Spleen (tissue), 11 donors: ENCODE measurements around the gene RYR3. TPM values are rescaled to one million over a fixed set of nuclear protein-coding genes. Genes with fewer than 3 reads are reported as not detected.

Experiments
- DNase-seq: peaks from one replicate; pipeline ENCODE4 v3.0.0-alpha.2; 2020
- H3K27ac ChIP-seq, 8 donors: fragments of 200-600 bp; sonication (generic) in 7 of 8; 1 replicate in 4 of 8; 2 replicates in 4 of 8; pipeline versions ENCODE4 v1.5.0 to v1.8.0; 2016 to 2021; ENCODE audit warnings: inconsistent platforms in 4 of 8, mild to moderate bottlenecking in 4 of 8, moderate library complexity in 1 of 8
- H3K27me3 ChIP-seq, 7 donors: fragments of 200-600 bp; sonication (generic) in 6 of 7; replicated peaks in 1 of 7; 1 replicate in 4 of 7; 2 replicates in 3 of 7; pipeline versions ENCODE4 v1.5.0 to v1.8.0; 2016 to 2021; ENCODE audit warnings: inconsistent platforms in 3 of 7, mild to moderate bottlenecking in 1 of 7
- H3K36me3 ChIP-seq, 6 donors: fragments of 200-600 bp; sonication (generic) in 5 of 6; 1 replicate in 4 of 6; 2 replicates in 2 of 6; pipeline versions ENCODE4 v1.5.0 to v1.8.0; 2016 to 2021; ENCODE audit warnings: inconsistent platforms in 2 of 6
- H3K4me1 ChIP-seq, 6 donors: fragments of 200-600 bp; sonication (generic) in 5 of 6; 1 replicate in 3 of 6; 2 replicates in 3 of 6; pipeline versions ENCODE4 v1.5.0 to v1.8.0; 2016 to 2021; ENCODE audit warnings: inconsistent platforms in 3 of 6
- H3K4me3 ChIP-seq, 8 donors: fragments of 200-600 bp; sonication (generic) in 7 of 8; 1 replicate in 4 of 8; 2 replicates in 4 of 8; pipeline versions ENCODE4 v1.5.0 to v1.8.0; 2016 to 2021; ENCODE audit warnings: inconsistent platforms in 4 of 8, mild to moderate bottlenecking in 4 of 8, moderate library complexity in 2 of 8
- H3K9me3 ChIP-seq, 8 donors: fragments of 200-600 bp; sonication (generic) in 7 of 8; 1 replicate in 4 of 8; 2 replicates in 4 of 8; pipeline versions ENCODE4 v1.5.0 to v1.8.0; 2016 to 2021; ENCODE audit warnings: inconsistent platforms in 4 of 8
- CTCF ChIP-seq, 11 experiments: fragments of 200-600 bp in 7 of 11; fragments of 450-650 bp in 4 of 11; sonication (generic) in 4 of 11; IDR thresholded peaks in 8 of 11; conservative IDR thresholded peaks in 3 of 11; 1 replicate in 7 of 11; 2 replicates in 4 of 11; pipeline versions ENCODE4 v1.4.0 to v1.8.0; 2016 to 2021; ENCODE audit warnings: antibody characterized with exemption in 11 of 11, inconsistent platforms in 4 of 11, mild to moderate bottlenecking in 1 of 11
- POLR2A ChIP-seq, 3 donors: fragments of 450-650 bp; IDR thresholded peaks; one replicate each; pipeline ENCODE4 v1.5.1; 2017; ENCODE audit warnings: antibody characterized with exemption in 3 of 3, mild to moderate bottlenecking in 1 of 3
- POLR2AphosphoS5 ChIP-seq, 3 donors: sonication (generic); formaldehyde crosslinking; IDR thresholded peaks; one replicate each; pipeline ENCODE4 v1.5.1; 2017; ENCODE audit warnings: antibody characterized with exemption in 3 of 3
- WGBS, 5 donors: extraction: QIAGEN DNeasy Blood & Tissue Kit in 3 of 5; methylation state at CpG; one replicate each; pipeline versions ENCODE4 v1.1.5 to v1.1.7; 2013 to 2018; 5-methylcytosine and 5-hydroxymethylcytosine counted together
- intact Hi-C: fragments of 100-400 bp; cut with DNase I; formaldehyde crosslinking; loops from one replicate; pipeline ENCODE4 v1.15.0; 2023; ENCODE audit warnings: low total_unique reads
- polyA plus RNA-seq, 3 donors: library from polyadenylated mRNA; stranded (reverse); fragments of 200-250 nt; gene quantifications; one replicate each; pipeline ENCODE4 v1.2.1, GENCODE V29; 2013
- total RNA-seq, 7 donors: library from RNA; depleted of rRNA in 3 of 7; stranded (reverse); fragments of >200 nt in 3 of 7; fragmentation: NEBNext Ultra II Directional in 4 of 7; extraction: Animal tissue kit (Norgen Biotek cat#: 25700) in 4 of 7; gene quantifications; one replicate each; pipeline versions ENCODE4 v1.1.0 to v1.2.1, GENCODE V29; 2016 to 2021
- donor health status: healthy with polysubstance abuse.
- donor health status: DM: no; HTN: no; CAD: no; lungs with moderate emphysema.
- donor health status: DM: no; HTN: no; CAD: no.
- donor health status: Bipolar disorder and iron deficiency.
- donor health status: healthy.
- donor health status: DM: no; HTN: no; CAD: no.
- donor health status: DM: yes; HTN: yes; CAD: no.

RYR3 gene
- total and polyA plus RNA-seq, 10 donors = 0.11 to 5.9 (median 1.3) TPM

GRCh38 chr15:33449810-33450209, 139.0 kb downstream of the RYR3 start:
- intact Hi-C loops = no loop called here
- peaks cover 0 to 5% (median 0%) of the 10 kb centered on the region in 6 donors for H3K4me1 ChIP-seq
- H3K27me3 ChIP-seq = peaks cover 0 to 27% (median 0%) of the 10 kb centered on the region in 7 donors
- H3K27ac ChIP-seq = no peak overlapping the region
- no peaks in the 10 kb centered on the region for H3K36me3 ChIP-seq
- TF ChIP-seq POLR2A (IDR thresholded peaks at IDR 0.05) = no peak
- no peak for TF ChIP-seq POLR2AphosphoS5 (IDR thresholded peaks at IDR 0.05)
- TF ChIP-seq CTCF (IDR thresholded peaks at IDR 0.05 in 8 of 11, conservative IDR thresholded peaks at IDR 0.05 in 3 of 11) = no peak
- 14 to 21% (median 19%) methylated on average over 3 of the region's 3 CpGs for WGBS, 5 donors
- no peak for DNase-seq
- H3K9me3 ChIP-seq = no peaks in the 10 kb centered on the region
- no peak overlapping the region for H3K4me3 ChIP-seq

GRCh38 chr15:33451385-33451784, 140.6 kb downstream of the RYR3 start:
- H3K9me3 ChIP-seq = no peaks in the 10 kb centered on the region
- H3K36me3 ChIP-seq = no peaks in the 10 kb centered on the region
- H3K27ac ChIP-seq = no peak overlapping the region
- H3K27me3 ChIP-seq = peaks cover 0 to 22% (median 0%) of the 10 kb centered on the region in 7 donors
- H3K4me3 ChIP-seq = no peak overlapping the region
- TF ChIP-seq POLR2A (IDR thresholded peaks at IDR 0.05) (no peak), CTCF (IDR thresholded peaks at IDR 0.05 in 8 of 11, conservative IDR thresholded peaks at IDR 0.05 in 3 of 11) (no peak), POLR2AphosphoS5 (IDR thresholded peaks at IDR 0.05) (no peak)
- 72 to 93% (median 84%) methylated on average over 4 of the region's 4 CpGs for WGBS, 5 donors
- peaks cover 0 to 5% (median 0%) of the 10 kb centered on the region in 6 donors for H3K4me1 ChIP-seq
- intact Hi-C loops = no loop called here
- no peak for DNase-seq

- DNase-seq = no peak
- H3K9me3 ChIP-seq = no peaks in the 10 kb centered on the region
- peaks cover 0 to 22% (median 0%) of the 10 kb centered on the region in 7 donors for H3K27me3 ChIP-seq
- no peak overlapping the region for H3K4me3 ChIP-seq
- intact Hi-C loops = no loop called here
- 88 to 97% (median 90%) methylated on average over 3 of the region's 3 CpGs for WGBS, 5 donors
- H3K4me1 ChIP-seq = peaks cover 0 to 5% (median 0%) of the 10 kb centered on the region in 6 donors
- no peak for TF ChIP-seq POLR2A (IDR thresholded peaks at IDR 0.05)
- TF ChIP-seq CTCF (IDR thresholded peaks at IDR 0.05 in 8 of 11, conservative IDR thresholded peaks at IDR 0.05 in 3 of 11) = no peak
- no peak for TF ChIP-seq POLR2AphosphoS5 (IDR thresholded peaks at IDR 0.05)
- H3K36me3 ChIP-seq = no peaks in the 10 kb centered on the region
- no peak overlapping the region for H3K27ac ChIP-seq
Measured at GRCh38 chr15:33453761-33454160, 143.0 kb downstream of the RYR3 start.

- no peak for DNase-seq
- 88 to 95% (median 92%) methylated on average over 7 of the region's 7 CpGs for WGBS, 5 donors
- H3K4me1 ChIP-seq = peaks cover 0 to 5% (median 0%) of the 10 kb centered on the region in 6 donors
- no peaks in the 10 kb centered on the region for H3K36me3 ChIP-seq
- H3K9me3 ChIP-seq = no peaks in the 10 kb centered on the region
- no peak overlapping the region for H3K4me3 ChIP-seq
- peaks cover 0 to 17% (median 0%) of the 10 kb centered on the region in 7 donors for H3K27me3 ChIP-seq
- intact Hi-C loops = no loop called here
- no peak overlapping the region for H3K27ac ChIP-seq
- TF ChIP-seq POLR2A (IDR thresholded peaks at IDR 0.05) (no peak), POLR2AphosphoS5 (IDR thresholded peaks at IDR 0.05) (no peak), CTCF (IDR thresholded peaks at IDR 0.05 in 8 of 11, conservative IDR thresholded peaks at IDR 0.05 in 3 of 11) (no peak)
Measured at GRCh38 chr15:33454346-33454745, 143.6 kb downstream of the RYR3 start.
